ENCODE measurements around the gene SP3.

Gene SP3

DNA sequence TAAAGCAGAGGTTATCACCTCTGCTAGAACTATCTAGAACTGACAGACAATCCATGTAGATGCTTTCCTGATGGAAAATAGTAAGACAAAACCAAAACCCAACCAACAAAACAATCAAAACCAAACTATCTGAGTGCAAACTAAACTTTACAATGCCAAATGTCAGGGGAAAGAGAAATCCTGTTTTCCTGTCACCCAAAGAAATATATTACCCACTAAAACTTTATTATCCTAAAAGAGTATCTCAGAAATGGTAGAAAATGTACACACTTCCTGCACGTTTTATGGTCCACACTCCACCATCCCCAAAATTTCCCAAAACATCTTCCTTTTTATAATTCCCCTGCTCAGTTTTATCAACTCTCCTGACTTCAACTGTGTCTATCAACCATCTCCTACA, 29.9 kb downstream of the SP3 start:
- TF ChIP-seq, protein P1, sequence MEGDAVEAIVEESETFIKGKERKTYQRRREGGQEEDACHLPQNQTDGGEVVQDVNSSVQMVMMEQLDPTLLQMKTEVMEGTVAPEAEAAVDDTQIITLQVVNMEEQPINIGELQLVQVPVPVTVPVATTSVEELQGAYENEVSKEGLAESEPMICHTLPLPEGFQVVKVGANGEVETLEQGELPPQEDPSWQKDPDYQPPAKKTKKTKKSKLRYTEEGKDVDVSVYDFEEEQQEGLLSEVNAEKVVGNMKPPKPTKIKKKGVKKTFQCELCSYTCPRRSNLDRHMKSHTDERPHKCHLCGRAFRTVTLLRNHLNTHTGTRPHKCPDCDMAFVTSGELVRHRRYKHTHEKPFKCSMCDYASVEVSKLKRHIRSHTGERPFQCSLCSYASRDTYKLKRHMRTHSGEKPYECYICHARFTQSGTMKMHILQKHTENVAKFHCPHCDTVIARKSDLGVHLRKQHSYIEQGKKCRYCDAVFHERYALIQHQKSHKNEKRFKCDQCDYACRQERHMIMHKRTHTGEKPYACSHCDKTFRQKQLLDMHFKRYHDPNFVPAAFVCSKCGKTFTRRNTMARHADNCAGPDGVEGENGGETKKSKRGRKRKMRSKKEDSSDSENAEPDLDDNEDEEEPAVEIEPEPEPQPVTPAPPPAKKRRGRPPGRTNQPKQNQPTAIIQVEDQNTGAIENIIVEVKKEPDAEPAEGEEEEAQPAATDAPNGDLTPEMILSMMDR (IDR thresholded peaks at IDR 0.05): no peak
- no peak overlapping the region for H3K27ac ChIP-seq

GRCh38 chr2:173934895-173935294, 30.3 kb downstream of the SP3 start:
- TF ChIP-seq, protein P1 (IDR thresholded peaks at IDR 0.05): no peak
- no peak for TF ChIP-seq ZFX (IDR thresholded peaks at IDR 0.05; ENCODE audit: borderline replicate concordance)
- H3K27ac ChIP-seq: no peak overlapping the region

DNA sequence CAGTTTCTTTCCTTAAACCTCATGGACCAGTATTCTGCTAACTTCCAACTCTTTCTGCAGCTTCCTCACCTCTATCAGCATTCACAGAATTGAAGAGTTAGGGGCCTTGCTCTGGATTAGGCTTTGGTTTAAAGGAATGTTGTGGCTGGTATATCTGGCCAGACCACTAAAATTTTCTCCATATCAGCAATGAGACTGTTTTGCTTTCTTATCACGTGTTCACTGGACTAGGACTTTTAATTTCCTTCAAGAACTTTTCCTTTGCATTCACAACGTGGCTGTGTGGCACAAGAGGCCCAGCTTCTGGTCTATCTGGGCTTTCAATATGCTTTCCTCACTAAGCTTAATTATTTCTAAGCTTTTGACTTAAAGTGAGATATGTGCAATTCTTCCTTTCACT, 33.4 kb downstream of the SP3 start:
- no peak for TF ChIP-seq ZFX (IDR thresholded peaks at IDR 0.05; ENCODE audit: borderline replicate concordance)
- TF ChIP-seq, protein P1 (IDR thresholded peaks at IDR 0.05): no peak
- H3K27ac ChIP-seq: no peak overlapping the region

DNA sequence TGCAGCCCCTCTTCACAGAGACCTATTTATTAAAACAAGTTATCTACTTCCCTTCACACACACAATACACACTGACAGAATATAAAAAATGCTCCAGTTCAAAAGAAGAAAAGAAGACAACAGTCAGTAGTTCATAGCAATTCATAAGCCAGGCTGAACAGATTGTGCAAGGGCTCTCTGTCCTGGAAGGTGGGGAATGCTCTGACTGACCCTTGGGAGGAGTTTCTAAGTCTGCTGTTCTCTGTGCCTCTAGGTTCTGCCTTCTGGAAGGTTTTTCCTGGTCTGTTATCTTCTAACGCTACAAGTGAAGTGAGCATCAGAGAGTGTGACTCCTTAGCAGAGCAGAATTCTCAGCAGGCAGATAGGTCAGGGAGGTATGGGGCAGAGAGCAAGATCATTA, 35.7 kb downstream of the SP3 start:
- TF ChIP-seq, protein P1 (IDR thresholded peaks at IDR 0.05): no peak
- TF ChIP-seq ZFX (IDR thresholded peaks at IDR 0.05; ENCODE audit: borderline replicate concordance): no peak
- no peak overlapping the region for H3K27ac ChIP-seq

DNA sequence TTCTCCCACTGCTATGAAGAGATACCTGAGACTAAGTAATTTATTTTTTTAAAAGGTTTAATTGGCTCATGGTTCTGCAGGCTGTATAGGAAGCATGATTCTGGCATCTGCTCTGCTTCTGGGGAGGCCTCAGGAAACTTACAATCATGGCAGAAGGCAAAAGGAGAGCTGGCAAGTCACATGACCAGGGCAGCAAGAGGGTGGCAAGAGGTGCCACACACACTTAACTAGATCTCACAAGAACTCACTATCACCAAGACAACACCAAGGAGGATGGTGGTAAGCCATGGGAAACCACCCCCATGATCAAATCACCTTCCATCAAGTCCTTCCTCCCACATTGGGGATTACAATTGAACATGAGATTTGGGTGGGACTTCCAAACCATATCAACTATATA, 38.3 kb downstream of the SP3 start:
- no peak for TF ChIP-seq ZFX (IDR thresholded peaks at IDR 0.05; ENCODE audit: borderline replicate concordance)
- TF ChIP-seq, protein P1 (IDR thresholded peaks at IDR 0.05): no peak
- no peak overlapping the region for H3K27ac ChIP-seq

GRCh38 chr2:173924285-173924684, 40.9 kb downstream of the SP3 start:
- no peak overlapping the region for H3K27ac ChIP-seq
- TF ChIP-seq, protein P1 (IDR thresholded peaks at IDR 0.05): no peak
- TF ChIP-seq ZFX (IDR thresholded peaks at IDR 0.05; ENCODE audit: borderline replicate concordance): no peak

DNA sequence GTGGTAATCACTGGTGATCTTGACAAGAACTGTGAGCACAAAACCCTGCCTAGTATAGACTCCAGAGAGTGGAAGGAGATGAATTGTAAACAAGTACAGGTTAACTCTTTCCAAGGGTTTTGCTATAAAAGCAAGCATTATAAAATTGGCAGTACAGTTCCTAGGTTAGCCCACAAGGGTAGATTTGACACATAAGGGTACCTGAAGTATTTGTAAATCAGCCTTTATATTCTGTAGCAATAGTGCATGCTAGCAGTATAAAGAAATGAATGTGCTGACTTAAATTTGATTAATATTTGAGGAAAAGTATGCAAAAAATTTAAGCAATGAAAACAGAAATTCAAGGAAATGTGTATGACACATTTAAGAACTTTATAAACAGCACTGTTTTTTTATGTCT, 42.4 kb downstream of the SP3 start:
- no peak overlapping the region for H3K27ac ChIP-seq
- TF ChIP-seq, protein P1 (IDR thresholded peaks at IDR 0.05): no peak
- TF ChIP-seq ZFX (IDR thresholded peaks at IDR 0.05; ENCODE audit: borderline replicate concordance): no peak

Data from 22Rv1 (cell line).